ENCODE data around the gene OR5AP2. TPM values are rescaled to one million over a fixed set of nuclear protein-coding genes. Genes with fewer than 3 reads are reported as not detected.

Gene OR5AP2
- total RNA-seq = not detected

- TF ChIP-seq CTCF (IDR thresholded peaks at IDR 0.05; ENCODE audit: low read depth) = no peak
Observed at GRCh38 chr11:56642339-56642738, at the start of gene OR5AP2. OR5AP2 (minus strand) TSS chr11:56642439; CDS start chr11:56642439, 0 bp downstream.

GRCh38 chr11:56688554-56689100 lies 46.4 kb upstream of the OR5AP2 start:
- TF ChIP-seq CTCF (IDR thresholded peaks at IDR 0.05; ENCODE audit: low read depth) = no peak

GRCh38 chr11:56670984-56671383 lies 28.7 kb upstream of the OR5AP2 start:
- TF ChIP-seq CTCF (IDR thresholded peaks at IDR 0.05; ENCODE audit: low read depth) = no peak

- TF ChIP-seq CTCF (IDR thresholded peaks at IDR 0.05; ENCODE audit: low read depth) = no peak
Observed at GRCh38 chr11:56663386-56663785, 21.1 kb upstream of the OR5AP2 start, which contains the start of gene OR5AR1. OR5AR1 (plus strand) TSS chr11:56663686; CDS start chr11:56663686, 0 bp downstream.

- no peak for TF ChIP-seq CTCF (IDR thresholded peaks at IDR 0.05; ENCODE audit: low read depth)
Observed at GRCh38 chr11:56659755-56660154, 17.5 kb upstream of the OR5AP2 start.

- no peak for TF ChIP-seq CTCF (IDR thresholded peaks at IDR 0.05; ENCODE audit: low read depth)
Observed at GRCh38 chr11:56637500-56637899, 4.7 kb downstream of the OR5AP2 start.

GRCh38 chr11:56636861-56637260 lies 5.4 kb downstream of the OR5AP2 start:
- TF ChIP-seq CTCF (IDR thresholded peaks at IDR 0.05; ENCODE audit: low read depth) = no peak

Measured in subcutaneous adipose tissue (tissue), 4 donors.